Heart left ventricle (tissue), 16 donors: Measurements from ENCODE around the gene STEAP1B. TPM values are rescaled to one million over a fixed set of nuclear protein-coding genes. Genes with fewer than 3 reads are reported as not detected.

Experiments
- ATAC-seq, 4 donors: fragments of 200-7000 bp; cut with Tn5 transposase; one replicate each; pipeline ENCODE4 v1.9.1; 2020 to 2022; ENCODE audit warnings: moderate library complexity in 4 of 4, mild to moderate bottlenecking in 3 of 4, moderate number of reproducible peaks in 1 of 4
- DNase-seq, 5 donors: peaks; one replicate each; pipeline ENCODE4 v3.0.0-alpha.2; 2020
- H3K27ac ChIP-seq, 12 donors: fragments of 200-600 bp; sonication (generic) in 4 of 12; one replicate each; pipeline versions ENCODE4 v1.5.0 to v1.8.0; 2016 to 2022; ENCODE audit warnings: mild to moderate bottlenecking in 2 of 12
- H3K27me3 ChIP-seq, 9 donors: fragments of 200-600 bp; sonication (generic) in 2 of 9; one replicate each; pipeline versions ENCODE4 v1.5.1 to v1.8.0; 2016 to 2022; ENCODE audit warnings: mild to moderate bottlenecking in 3 of 9
- H3K36me3 ChIP-seq, 9 donors: fragments of 200-600 bp; sonication (generic) in 2 of 9; one replicate each; pipeline versions ENCODE4 v1.5.0 to v1.8.0; 2018 to 2022; ENCODE audit warnings: mild to moderate bottlenecking in 2 of 9
- H3K4me1 ChIP-seq, 12 donors: fragments of 200-600 bp; sonication (generic) in 4 of 12; one replicate each; pipeline versions ENCODE4 v1.5.0 to v1.8.0; 2016 to 2022; ENCODE audit warnings: mild to moderate bottlenecking in 3 of 12
- H3K4me3 ChIP-seq, 12 donors: fragments of 200-600 bp; sonication (generic) in 4 of 12; one replicate each; pipeline versions ENCODE4 v1.5.0 to v1.8.0; 2017 to 2022; ENCODE audit warnings: mild to moderate bottlenecking in 9 of 12, moderate library complexity in 4 of 12
- H3K9me3 ChIP-seq, 12 donors: fragments of 200-600 bp; sonication (generic) in 4 of 12; one replicate each; pipeline versions ENCODE4 v1.5.0 to v1.8.0; 2016 to 2022; ENCODE audit warnings: mild to moderate bottlenecking in 1 of 12
- CTCF ChIP-seq, 12 donors: fragments of 200-600 bp; sonication (generic) in 4 of 12; IDR thresholded peaks; one replicate each; pipeline versions ENCODE4 v1.5.0 to v1.8.0; 2018 to 2022; ENCODE audit warnings: antibody characterized with exemption in 12 of 12, mild to moderate bottlenecking in 5 of 12
- POLR2A ChIP-seq, 2 donors: fragments of 450-650 bp; IDR thresholded peaks; one replicate each; pipeline ENCODE4 v1.6.1; 2017; ENCODE audit warnings: antibody characterized with exemption in 2 of 2, mild to moderate bottlenecking in 2 of 2, moderate library complexity in 2 of 2
- WGBS, 4 donors: extraction: QIAGEN DNeasy Blood & Tissue Kit in 2 of 4; methylation state at CpG; one replicate each; pipeline versions ENCODE4 v1.1.5 to v1.1.7; 2013 to 2018; 5-methylcytosine and 5-hydroxymethylcytosine counted together
- intact Hi-C, 10 donors: fragments of 100-400 bp; cut with DNase I; formaldehyde crosslinking; loops; one replicate each; pipeline versions ENCODE4 v1.11.1 to v1.14.2; 2022
- polyA plus RNA-seq, 2 donors: library from polyadenylated mRNA; stranded (reverse); fragments of 200-250 nt; gene quantifications; one replicate each; pipeline ENCODE4 v1.2.3, GENCODE V29; 2013
- total RNA-seq, 9 donors: library from RNA; depleted of rRNA in 2 of 9; stranded (reverse); fragments of >200 nt in 2 of 9; fragmentation: NEBNext Ultra II Directional in 3 of 9; extraction: Animal tissue kit (Norgen Biotek cat#: 25700) in 3 of 9; gene quantifications; one replicate each; pipeline versions ENCODE4 v1.1.0 to v1.2.4, GENCODE V29; 2016 to 2023
- donor health status: ischemic (EF 13 %, LVEDD 7.1; RV severe dilation, severe dysfunction).
- donor health status: healthy with polysubstance abuse.
- donor health status: DM: no; HTN: yes; CAD: no.
- donor health status: DM: no; HTN: no; CAD: no.
- donor health status: ischemic (EF 25% LVEDD 6.9; RV normal size, moderate dysfunction).
- donor health status: ischemic (EF 25% LVEDD 5.7; RV mildly dilated, moderate dysfunction).
- donor health status: healthy.
- donor health status: DM: yes; HTN: yes; CAD: no.
- donor health status: ischemic (EF 35%, LVEDD 5.7; RV mildly dilated, moderate dysfunction).
- donor health status: nonischemic (EF 11% LVEDD 7.7; RV severe dilation, severe dysfunction).
- donor health status: DM: yes; HTN: yes; CAD: no.
- donor health status: PGD.
- donor health status: ischemic (EF 29% LVEDD 5.4; RV normal size, mild dysfunction).
- donor health status: nonischemic (EF 23%, LVEDD 6.1; RV moderate dilation, normal function).

The STEAP1B gene
- total and polyA plus RNA-seq, 11 donors, result 0.26 to 1.7 (median 0.51) TPM; not detected in 2

- WGBS, 4 donors, result 60 to 68% (median 65%) methylated on average over 6 to 7 of the region's 7 CpGs
- TF ChIP-seq CTCF (IDR thresholded peaks at IDR 0.05), result no peak
- TF ChIP-seq POLR2A (IDR thresholded peaks at IDR 0.05), result no peak
- Histone ChIP-seq H3K9me3 (peaks cover 0 to 9% (median 0%) of the 10 kb centered on the region in 12 donors), H3K27ac (peak overlapping the region in 11 of 12 donors; percentile 23 to 85 (median 69)), H3K4me3 (no peak overlapping the region), H3K36me3 (no peaks in the 10 kb centered on the region), H3K27me3 (no peaks in the 10 kb centered on the region), H3K4me1 (peaks cover 3 to 36% (median 27%) of the 10 kb centered on the region in 12 donors)
- no peak for DNase-seq
- ATAC-seq, result peak in 2 of 4 donors; percentile 7 to 13
- intact Hi-C loops, result loop anchor here in 2 of 10 donors (2.0 to 10.0 kb wide), 4 partner anchors 39 to 229 kb away; partner anchors contain the start of gene RAPGEF5 (in 2 of the 2)
These were observed 56.4 kb downstream of the STEAP1B start for GRCh38 chr7:22443370-22444180.

- no peak for DNase-seq
- TF ChIP-seq CTCF (IDR thresholded peaks at IDR 0.05) (no peak), POLR2A (IDR thresholded peaks at IDR 0.05) (no peak)
- Histone ChIP-seq H3K27me3 (no peaks in the 10 kb centered on the region), H3K9me3 (peaks cover 0 to 9% (median 0%) of the 10 kb centered on the region in 12 donors), H3K27ac (peak overlapping the region in 6 of 12 donors; percentile 39 to 80 (median 72)), H3K36me3 (no peaks in the 10 kb centered on the region), H3K4me1 (peaks cover 3 to 36% (median 27%) of the 10 kb centered on the region in 12 donors), H3K4me3 (no peak overlapping the region)
- WGBS, 4 donors, result 67 to 90% (median 81%) methylated on average over 3 of the region's 3 CpGs
- no peak for ATAC-seq
- intact Hi-C loops, result loop anchor here in 2 of 10 donors (5.0 to 10.0 kb wide), 3 partner anchors 86 to 228 kb away; partner anchors contain the start of gene RAPGEF5 (in 2 of the 2)
These were observed 57.1 kb downstream of the STEAP1B start for GRCh38 chr7:22442882-22443369.

GRCh38 chr7:22442187-22442881 is 57.7 kb downstream of the STEAP1B start:
- Histone ChIP-seq H3K27me3 (no peaks in the 10 kb centered on the region), H3K4me3 (no peak overlapping the region), H3K27ac (peak overlapping the region in 4 of 12 donors; percentile 39 to 79 (median 63)), H3K36me3 (no peaks in the 10 kb centered on the region), H3K4me1 (peaks cover 3 to 36% (median 27%) of the 10 kb centered on the region in 12 donors), H3K9me3 (peaks cover 0 to 9% (median 0%) of the 10 kb centered on the region in 12 donors)
- intact Hi-C loops, result loop anchor here in 2 of 10 donors (5.0 to 10.0 kb wide), 3 partner anchors 85 to 228 kb away; partner anchors contain the start of gene RAPGEF5 (in 2 of the 2)
- ATAC-seq, result no peak
- DNase-seq, result no peak
- 60 to 79% (median 66%) methylated on average over 7 to 8 of the region's 8 CpGs for WGBS, 4 donors
- TF ChIP-seq POLR2A (IDR thresholded peaks at IDR 0.05) (no peak), CTCF (IDR thresholded peaks at IDR 0.05) (no peak)
